PC-9 (cell line): Measurements from ENCODE around the gene WDR18.

ENCODE experiments used
- CTCF ChIP-seq: fragments of 200-600 bp; sonication (generic); conservative IDR thresholded peaks from 2 replicates; pipeline ENCODE4 v1.6.1; 2017; ENCODE audit warnings: mixed run types, antibody characterized with exemption, mild to moderate bottlenecking, moderate library complexity
- EZH2 ChIP-seq: fragments of 200-600 bp; sonication (generic); IDR thresholded peaks from 2 replicates; pipeline ENCODE4 v1.8.0; 2017; ENCODE audit warnings: antibody characterized with exemption, low read depth

- TF ChIP-seq CTCF (no peak), EZH2 (no peak)
These were observed 32.0 kb upstream of the WDR18 start for GRCh38 chr19:952049-952679.
